PFSK-1 (cell line): ENCODE results near the gene ELOVL1.
A peak's percentile ranks its signal among the peaks of the same experiment; 100 is the strongest.

Source experiments
- FOXP2 ChIP-seq: optimal IDR thresholded peaks from 2 replicates; pipeline ENCODE3; 2011; ENCODE audit warnings: borderline replicate concordance, control low read depth, inconsistent platforms; ENCODE audit not compliant: insufficient read depth; ENCODE audit errors: extremely low read length, extremely low read depth
- POLR2AphosphoS5 ChIP-seq: IDR thresholded peaks from 2 replicates; pipeline ENCODE4 v1.6.1; 2012; ENCODE audit warnings: low read depth, mild to moderate bottlenecking, control low read depth, low read length, moderate library complexity
- REST ChIP-seq, 2 experiments: IDR thresholded peaks; 2 replicates each; pipeline versions ENCODE4 v1.6.1 to v1.8.0; 2011 to 2012; ENCODE audit warnings: low read depth in 2 of 2, low read length in 2 of 2, control low read depth in 1 of 2, inconsistent platforms in 1 of 2, mild to moderate bottlenecking in 1 of 2, moderate library complexity in 1 of 2; ENCODE audit not compliant: insufficient read depth in 1 of 2
- SIN3A ChIP-seq: IDR thresholded peaks from 2 replicates; pipeline ENCODE4 v1.6.1; 2012; ENCODE audit warnings: mild to moderate bottlenecking, low read length, moderate library complexity, borderline replicate concordance; ENCODE audit not compliant: insufficient read depth
- TAF1 ChIP-seq: IDR thresholded peaks from 2 replicates; pipeline ENCODE4 v1.6.1; 2012; ENCODE audit warnings: low read length, control low read depth, borderline replicate concordance; ENCODE audit not compliant: insufficient read depth

The ELOVL1 gene

GRCh38 chr1:43396059-43396458 lies 28.2 kb upstream of the ELOVL1 start:
- TF ChIP-seq REST (IDR thresholded peaks at IDR 0.05; ENCODE audit: insufficient read depth in 1 of 2, low read depth in 2 of 2, low read length in 2 of 2) (no peak), FOXP2 (no peak), SIN3A (no peak), POLR2AphosphoS5 (no peak), TAF1 (no peak)

- no peak for TF ChIP-seq TAF1
- TF ChIP-seq SIN3A: no peak
- no peak for TF ChIP-seq POLR2AphosphoS5
- TF ChIP-seq FOXP2: no peak
- no peak for TF ChIP-seq REST (IDR thresholded peaks at IDR 0.05; ENCODE audit: insufficient read depth in 1 of 2, low read depth in 2 of 2, low read length in 2 of 2)
Observed at GRCh38 chr1:43395523-43395922, 27.7 kb upstream of the ELOVL1 start.

GRCh38 chr1:43392702-43393101 lies 24.9 kb upstream of the ELOVL1 start:
- TF ChIP-seq FOXP2 (no peak), POLR2AphosphoS5 (no peak), SIN3A (no peak), REST (IDR thresholded peaks at IDR 0.05; ENCODE audit: insufficient read depth in 1 of 2, low read depth in 2 of 2, low read length in 2 of 2) (no peak), TAF1 (no peak)

- TF ChIP-seq SIN3A: no peak
- peak; percentile 75; the same call in 1 of the 2 replicates for TF ChIP-seq TAF1
- TF ChIP-seq POLR2AphosphoS5: peak; percentile 77
- no peak for TF ChIP-seq FOXP2
- TF ChIP-seq REST (IDR thresholded peaks at IDR 0.05; ENCODE audit: insufficient read depth in 1 of 2, low read depth in 2 of 2, low read length in 2 of 2): no peak
Observed at GRCh38 chr1:43389326-43390313, 21.8 kb upstream of the ELOVL1 start, which contains the start of the genes MED8 and SZT2. Gene MED8 (minus strand): TSS chr1:43389800. CDS start chr1:43389764, 36 bp downstream. Gene SZT2 (plus strand): TSS chr1:43389899. CDS start chr1:43389969, 70 bp downstream.
